Calu3 (cell line): Measurements from ENCODE around the gene NGEF. TPM values are rescaled to one million over a fixed set of nuclear protein-coding genes. Genes with fewer than 3 reads are reported as not detected.

Experiments used
- BruUV-seq: library from RNA; stranded (reverse); fragments of 400-500 nt; replicated peaks from 2 replicates; lab custom pipeline; 2021; lab: Mats Ljungman, UMichigan
- CTCF ChIA-PET: fragments of 300-600 bp; sonication (Branson Sonifier 250); formaldehyde crosslinking; loops from one replicate; lab custom pipeline; 2022; ENCODE audit warnings: antibody characterized with exemption; lab: Charles Lee
- DNase-seq: peaks from one replicate; pipeline ENCODE4 v3.0.0; 2022
- H3K27ac Mint-ChIP-seq: one replicate; pipeline ENCODE4 v1.8.0; 2022; ENCODE audit warnings: mixed read lengths; ENCODE audit not compliant: unreplicated experiment
- H3K27me3 Mint-ChIP-seq: one replicate; pipeline ENCODE4 v1.8.0; 2022; ENCODE audit warnings: mixed read lengths; ENCODE audit not compliant: unreplicated experiment
- H3K36me3 Mint-ChIP-seq: one replicate; pipeline ENCODE4 v1.8.0; 2022; ENCODE audit warnings: mild to moderate bottlenecking, moderate library complexity, mixed read lengths; ENCODE audit not compliant: insufficient read depth, unreplicated experiment
- H3K4me1 Mint-ChIP-seq: one replicate; pipeline ENCODE4 v1.8.0; 2022; ENCODE audit warnings: mild to moderate bottlenecking, low read depth, mixed read lengths; ENCODE audit not compliant: unreplicated experiment
- H3K4me3 Mint-ChIP-seq: one replicate; pipeline ENCODE4 v1.8.0; 2022; ENCODE audit warnings: mild to moderate bottlenecking, low read depth, moderate library complexity, mixed read lengths; ENCODE audit not compliant: unreplicated experiment
- H3K9me3 Mint-ChIP-seq: one replicate; pipeline ENCODE4 v1.8.0; 2022; ENCODE audit warnings: low read depth, mixed read lengths; ENCODE audit not compliant: unreplicated experiment
- CTCF ChIP-seq: fragments of 200-600 bp; IDR thresholded peaks from one replicate; pipeline ENCODE4 v1.8.0; 2022; ENCODE audit warnings: antibody characterized with exemption; ENCODE audit not compliant: unreplicated experiment
- intact Hi-C: fragments of 100-400 bp; cut with micrococcal nuclease; formaldehyde crosslinking; loops from one replicate; pipeline ENCODE4 v1.10.0; 2022; ENCODE audit not compliant: unreplicated experiment
- total RNA-seq: library from RNA; stranded (reverse); gene quantifications from 2 replicates; pipeline ENCODE4 v1.2.3, GENCODE V29; 2022

NGEF gene
- total RNA-seq, 1 experiment from 2014 or later: 1.7 TPM

GRCh38 chr2:232925153-232925820, 87.8 kb downstream of the NGEF start:
- CTCF ChIA-PET: interaction anchor here (0.6 to 1.9 kb wide), 2 partner anchors 21 to 103 kb away, joined by 3 to 5 read pairs; no protein-coding TSS in a partner anchor
- H3K27me3 Mint-ChIP-seq: peaks cover 47% of the 10 kb centered on the region
- BruUV-seq: no TSS peak
- no peak overlapping the region for H3K4me3 Mint-ChIP-seq
- no peaks in the 10 kb centered on the region for H3K36me3 Mint-ChIP-seq
- H3K4me1 Mint-ChIP-seq: no peaks in the 10 kb centered on the region
- intact Hi-C loops: no loop called here
- no peak for DNase-seq
- H3K9me3 Mint-ChIP-seq: no peaks in the 10 kb centered on the region
- TF ChIP-seq CTCF: no peak
- H3K27ac Mint-ChIP-seq: no peak overlapping the region

- CTCF ChIA-PET: interaction anchor here (1.9 kb wide), 1 partner anchor 104 kb away, joined by 5 read pairs; no protein-coding TSS in a partner anchor
- intact Hi-C loops: no loop called here
- Mint-ChIP-seq H3K27ac (no peak overlapping the region), H3K27me3 (peaks cover 45% of the 10 kb centered on the region), H3K36me3 (no peaks in the 10 kb centered on the region), H3K4me1 (no peaks in the 10 kb centered on the region), H3K4me3 (no peak overlapping the region), H3K9me3 (no peaks in the 10 kb centered on the region)
- no TSS peak for BruUV-seq
- no peak for TF ChIP-seq CTCF
- no peak for DNase-seq
These were observed 88.6 kb downstream of the NGEF start for GRCh38 chr2:232924433-232924832.

- CTCF ChIA-PET: no interaction called here
- H3K4me3 Mint-ChIP-seq: no peak overlapping the region
- no peak overlapping the region for H3K27ac Mint-ChIP-seq
- no peak for DNase-seq
- no peaks in the 10 kb centered on the region for H3K4me1 Mint-ChIP-seq
- no peaks in the 10 kb centered on the region for H3K9me3 Mint-ChIP-seq
- peaks cover 23% of the 10 kb centered on the region for H3K27me3 Mint-ChIP-seq
- no peak for TF ChIP-seq CTCF
- BruUV-seq: no TSS peak
- no peaks in the 10 kb centered on the region for H3K36me3 Mint-ChIP-seq
- intact Hi-C loops: no loop called here
These were observed 92.3 kb downstream of the NGEF start for GRCh38 chr2:232920760-232921159.

GRCh38 chr2:232920055-232920454, 93.0 kb downstream of the NGEF start:
- Mint-ChIP-seq H3K4me1 (no peaks in the 10 kb centered on the region), H3K4me3 (no peak overlapping the region), H3K27me3 (peaks cover 16% of the 10 kb centered on the region), H3K36me3 (no peaks in the 10 kb centered on the region), H3K27ac (no peak overlapping the region), H3K9me3 (no peaks in the 10 kb centered on the region)
- CTCF ChIA-PET: no interaction called here
- no peak for DNase-seq
- intact Hi-C loops: no loop called here
- no TSS peak for BruUV-seq
- no peak for TF ChIP-seq CTCF
